SH-SY5Y (cell line): ENCODE measurements around the gene CACNA1A.

ENCODE experiments used
- GATA2 ChIP-seq: IDR thresholded peaks from 2 replicates; pipeline ENCODE4 v1.6.1; 2011; ENCODE audit warnings: mild to moderate bottlenecking, low read depth, low read length
- GATA3 ChIP-seq: IDR thresholded peaks from 2 replicates; pipeline ENCODE4 v1.6.1; 2011; ENCODE audit warnings: low read depth, mild to moderate bottlenecking, low read length, moderate library complexity

DNA sequence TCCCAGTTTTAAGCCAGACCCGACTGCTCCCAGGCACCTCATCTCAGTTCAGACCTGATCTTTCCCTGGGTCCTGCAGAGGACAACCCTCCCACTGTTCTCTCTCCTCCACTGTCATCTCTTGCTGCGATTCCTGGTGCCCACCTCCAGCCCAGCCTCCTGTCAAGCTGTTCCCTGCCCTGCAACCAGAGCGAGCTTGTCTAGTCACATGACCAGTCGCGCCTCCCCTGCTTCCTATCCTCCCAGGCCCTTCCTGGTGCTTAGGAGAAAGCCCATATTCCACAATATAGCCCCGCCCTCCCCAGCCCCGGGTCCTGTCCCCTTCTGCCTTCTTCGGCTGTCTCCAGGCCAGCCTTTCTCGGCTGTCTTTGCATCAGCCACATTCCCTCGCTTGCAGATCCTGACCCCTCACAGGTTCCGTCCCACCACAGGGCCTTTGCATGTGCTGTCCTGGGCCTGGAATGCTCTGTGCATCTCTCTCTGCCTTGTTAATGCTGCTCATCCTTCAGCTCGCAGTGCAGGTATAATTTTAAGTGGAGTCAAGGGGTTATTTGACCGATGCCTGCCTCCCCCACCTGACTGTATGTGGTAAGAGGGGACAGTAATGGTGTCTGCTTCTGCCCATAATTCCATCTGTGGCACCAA is 267.3 kb downstream of the CACNA1A start:
- no peak for TF ChIP-seq GATA3
- TF ChIP-seq GATA2 = no peak
